MCF 10A (cell line): ENCODE measurements around the gene CYP4Z1. TPM values are rescaled to one million over a fixed set of nuclear protein-coding genes. Genes with fewer than 3 reads are reported as not detected.
"Not testable (repeated sequence)": the region's sequence is repeated elsewhere in the genome, so short reads cannot be mapped to it uniquely, and the experiment has no call there.

ENCODE experiments used
- BruUV-seq: library from RNA; stranded (reverse); fragments of 400-500 nt; replicated peaks from 2 replicates; lab custom pipeline; 2021; lab: Mats Ljungman, UMichigan
- CTCF ChIA-PET: fragments of 300-600 bp; sonication (Branson Sonifier 250); formaldehyde crosslinking; extraction: SDS; loops from one replicate; lab custom pipeline; 2021; ENCODE audit warnings: antibody characterized with exemption, inconsistent platforms; lab: Yijun Ruan, JAX
- POLR2A ChIA-PET: fragments of 300-600, 350-650 bp; sonication (Branson Sonifier 250); formaldehyde crosslinking; extraction: SDS; loops from one replicate; lab custom pipeline; 2020; ENCODE audit warnings: antibody characterized with exemption, inconsistent platforms; lab: Yijun Ruan, JAX
- DNase-seq: peaks from one replicate; pipeline ENCODE4 v3.0.0-alpha.2; 2018; ENCODE audit not compliant: unreplicated experiment
- H3K27ac Mint-ChIP-seq: one replicate; pipeline ENCODE4 v1.8.0; 2022; ENCODE audit warnings: mild to moderate bottlenecking, low read depth, mixed read lengths; ENCODE audit not compliant: unreplicated experiment
- H3K27me3 Mint-ChIP-seq: one replicate; pipeline ENCODE4 v1.8.0; 2022; ENCODE audit warnings: mixed read lengths; ENCODE audit not compliant: insufficient read depth, unreplicated experiment
- H3K36me3 Mint-ChIP-seq: one replicate; pipeline ENCODE4 v1.8.0; 2022; ENCODE audit warnings: mild to moderate bottlenecking, moderate library complexity, mixed read lengths; ENCODE audit not compliant: insufficient read depth, unreplicated experiment
- H3K4me1 Mint-ChIP-seq: one replicate; pipeline ENCODE4 v1.8.0; 2022; ENCODE audit warnings: mixed read lengths; ENCODE audit not compliant: insufficient read depth, unreplicated experiment
- H3K4me3 Mint-ChIP-seq: one replicate; pipeline ENCODE4 v1.8.0; 2022; ENCODE audit warnings: mild to moderate bottlenecking, moderate library complexity, mixed read lengths; ENCODE audit not compliant: unreplicated experiment
- H3K9me3 Mint-ChIP-seq: one replicate; pipeline ENCODE4 v1.8.0; 2022; ENCODE audit warnings: mixed read lengths; ENCODE audit not compliant: unreplicated experiment
- CTCF ChIP-seq: fragments of 200-600 bp; IDR thresholded peaks from one replicate; pipeline ENCODE4 v1.8.0; 2022; ENCODE audit warnings: antibody characterized with exemption, mild to moderate bottlenecking; ENCODE audit not compliant: unreplicated experiment
- intact Hi-C: fragments of 100-400 bp; cut with micrococcal nuclease; formaldehyde crosslinking; loops from 2 replicates; pipeline ENCODE4 v1.14.1; 2022
- total RNA-seq: library from RNA; stranded (reverse); gene quantifications from 2 replicates; pipeline ENCODE4 v1.2.3, GENCODE V29; 2022

The CYP4Z1 gene
- total RNA-seq, 1 experiment from 2014 or later = not detected

GRCh38 chr1:47113178-47113577, 46.1 kb downstream of the CYP4Z1 start:
- BruUV-seq = no TSS peak
- no peaks in the 10 kb centered on the region for H3K27me3 Mint-ChIP-seq

GRCh38 chr1:47121039-47121438, 54.0 kb downstream of the CYP4Z1 start:
- BruUV-seq, H3K9me3 Mint-ChIP-seq, H3K27me3 Mint-ChIP-seq, H3K36me3 Mint-ChIP-seq, POLR2A ChIA-PET, H3K4me3 Mint-ChIP-seq, intact Hi-C loops, DNase-seq, H3K27ac Mint-ChIP-seq, H3K4me1 Mint-ChIP-seq: not testable (repeated sequence)
- CTCF ChIA-PET = interaction anchor here (1.8 kb wide), 1 partner anchor 55 kb away, joined by 6 read pairs; no protein-coding TSS in a partner anchor

More at GRCh38 chr1:47113178-47113577, 46.1 kb downstream of the CYP4Z1 start:
- no peak for DNase-seq
- Mint-ChIP-seq H3K27ac (no peak overlapping the region), H3K4me1 (no peaks in the 10 kb centered on the region), H3K9me3 (peaks cover 8% of the 10 kb centered on the region), H3K36me3 (no peaks in the 10 kb centered on the region), H3K4me3 (no peak overlapping the region)
- ChIA-PET POLR2A (interaction anchor here (0.6 to 0.7 kb wide), 2 partner anchors 9 to 63 kb away, joined by 3 read pairs; no protein-coding TSS in a partner anchor), CTCF (interaction anchor here (0.6 to 0.7 kb wide), 2 partner anchors 90 to 205 kb away, joined by 4 to 5 read pairs; partner anchors contain the start of gene CYP4X1)
- no peak for TF ChIP-seq CTCF
- intact Hi-C loops = no loop called here

- H3K4me3 Mint-ChIP-seq, BruUV-seq, H3K9me3 Mint-ChIP-seq, H3K27me3 Mint-ChIP-seq, DNase-seq, CTCF ChIA-PET, H3K4me1 Mint-ChIP-seq, intact Hi-C loops, H3K27ac Mint-ChIP-seq, POLR2A ChIA-PET, H3K36me3 Mint-ChIP-seq: not testable (repeated sequence)
Measured at GRCh38 chr1:47124834-47125233, 57.8 kb downstream of the CYP4Z1 start.

- H3K9me3 Mint-ChIP-seq, H3K36me3 Mint-ChIP-seq, BruUV-seq, H3K4me1 Mint-ChIP-seq, H3K27ac Mint-ChIP-seq, intact Hi-C loops, H3K4me3 Mint-ChIP-seq, DNase-seq, H3K27me3 Mint-ChIP-seq, CTCF ChIA-PET, POLR2A ChIA-PET: not testable (repeated sequence)
Measured at GRCh38 chr1:47126997-47127396, 60.0 kb downstream of the CYP4Z1 start.

- H3K36me3 Mint-ChIP-seq = no peaks in the 10 kb centered on the region
- no peak for DNase-seq
- intact Hi-C loops = no loop called here
- H3K27me3 Mint-ChIP-seq = no peaks in the 10 kb centered on the region
- CTCF ChIA-PET = interaction anchor here (0.7 to 1.2 kb wide), 2 partner anchors 47 to 217 kb away, joined by 3 to 4 read pairs; no protein-coding TSS in a partner anchor
- no peak for TF ChIP-seq CTCF
- no peak overlapping the region for H3K27ac Mint-ChIP-seq
- no peak overlapping the region for H3K4me3 Mint-ChIP-seq
- no peaks in the 10 kb centered on the region for H3K9me3 Mint-ChIP-seq
- H3K4me1 Mint-ChIP-seq = no peaks in the 10 kb centered on the region
- POLR2A ChIA-PET = no interaction called here
- no TSS peak for BruUV-seq
Measured at GRCh38 chr1:47128221-47128620, 61.2 kb downstream of the CYP4Z1 start.

GRCh38 chr1:47128854-47129253, 61.8 kb downstream of the CYP4Z1 start:
- H3K27me3 Mint-ChIP-seq, H3K4me1 Mint-ChIP-seq, intact Hi-C loops, BruUV-seq, H3K36me3 Mint-ChIP-seq, H3K9me3 Mint-ChIP-seq, H3K27ac Mint-ChIP-seq, POLR2A ChIA-PET, H3K4me3 Mint-ChIP-seq: not testable (repeated sequence)
- CTCF ChIA-PET = interaction anchor here (0.7 to 1.2 kb wide), 3 partner anchors 47 to 866 kb away, joined by 3 to 4 read pairs (median 4); no protein-coding TSS in a partner anchor
- peak; percentile 15 for DNase-seq

- DNase-seq, intact Hi-C loops, H3K27ac Mint-ChIP-seq, BruUV-seq, H3K4me1 Mint-ChIP-seq, H3K4me3 Mint-ChIP-seq, H3K36me3 Mint-ChIP-seq, H3K9me3 Mint-ChIP-seq, H3K27me3 Mint-ChIP-seq: not testable (repeated sequence)
- CTCF ChIA-PET = interaction anchor here (0.7 to 1.2 kb wide), 2 partner anchors 46 to 867 kb away, joined by 4 read pairs; no protein-coding TSS in a partner anchor
- POLR2A ChIA-PET = interaction anchor here (0.6 kb wide), 1 partner anchor 205 kb away, joined by 3 read pairs; no protein-coding TSS in a partner anchor
Measured at GRCh38 chr1:47129489-47130230, 62.6 kb downstream of the CYP4Z1 start.
